ENCODE data around the gene SPOCK1.

GRCh38 chr5:137318027-137318426 lies 181.1 kb downstream of the SPOCK1 start:
- no peak for TF ChIP-seq EP300 (IDR thresholded peaks at IDR 0.05)
- no peak for TF ChIP-seq POLR2A (IDR thresholded peaks at IDR 0.05)
